Measurements from ENCODE around the gene ATF7IP2.

DNA sequence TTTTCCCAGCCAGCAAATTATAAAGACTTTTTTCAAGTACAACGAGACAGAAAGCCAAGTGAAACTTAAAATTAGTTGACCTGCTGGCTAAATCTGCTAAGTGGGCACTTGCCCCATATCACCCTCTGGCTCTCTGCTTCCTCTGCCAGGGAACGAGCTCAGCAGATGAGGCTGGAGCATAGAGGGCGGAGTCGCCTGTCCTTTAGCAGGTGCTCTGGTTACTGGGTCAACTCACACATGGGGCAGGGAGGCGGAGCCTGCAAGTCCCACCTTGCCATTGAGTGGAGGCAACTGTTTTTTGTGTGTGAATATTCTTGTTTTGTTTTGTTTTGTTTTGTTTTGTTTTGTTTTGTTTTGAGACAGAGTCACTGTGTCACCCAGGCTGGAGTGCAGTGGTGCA, 132.0 kb downstream of the ATF7IP2 start:
- TF ChIP-seq EZH2 (IDR thresholded peaks at IDR 0.05; ENCODE audit: insufficient read depth, low read length) = no peak
- TF ChIP-seq, protein P1, sequence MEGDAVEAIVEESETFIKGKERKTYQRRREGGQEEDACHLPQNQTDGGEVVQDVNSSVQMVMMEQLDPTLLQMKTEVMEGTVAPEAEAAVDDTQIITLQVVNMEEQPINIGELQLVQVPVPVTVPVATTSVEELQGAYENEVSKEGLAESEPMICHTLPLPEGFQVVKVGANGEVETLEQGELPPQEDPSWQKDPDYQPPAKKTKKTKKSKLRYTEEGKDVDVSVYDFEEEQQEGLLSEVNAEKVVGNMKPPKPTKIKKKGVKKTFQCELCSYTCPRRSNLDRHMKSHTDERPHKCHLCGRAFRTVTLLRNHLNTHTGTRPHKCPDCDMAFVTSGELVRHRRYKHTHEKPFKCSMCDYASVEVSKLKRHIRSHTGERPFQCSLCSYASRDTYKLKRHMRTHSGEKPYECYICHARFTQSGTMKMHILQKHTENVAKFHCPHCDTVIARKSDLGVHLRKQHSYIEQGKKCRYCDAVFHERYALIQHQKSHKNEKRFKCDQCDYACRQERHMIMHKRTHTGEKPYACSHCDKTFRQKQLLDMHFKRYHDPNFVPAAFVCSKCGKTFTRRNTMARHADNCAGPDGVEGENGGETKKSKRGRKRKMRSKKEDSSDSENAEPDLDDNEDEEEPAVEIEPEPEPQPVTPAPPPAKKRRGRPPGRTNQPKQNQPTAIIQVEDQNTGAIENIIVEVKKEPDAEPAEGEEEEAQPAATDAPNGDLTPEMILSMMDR (IDR thresholded peaks at IDR 0.05; ENCODE audit: insufficient read depth, low read depth, low read length) = no peak
